Fibroblast of pulmonary artery (primary cell): Measurements from ENCODE around the gene KCNMB2.

ENCODE experiments used
- DNase-seq: peaks from one replicate; pipeline ENCODE4 v3.0.0-alpha.2; 2010; ENCODE audit warnings: low read depth
- H3K4me3 ChIP-seq: replicated peaks from 2 replicates; pipeline ENCODE4 v1.5.1; 2011; ENCODE audit warnings: low read depth, mild to moderate bottlenecking, control low read depth, low read length, moderate library complexity
- CTCF ChIP-seq: IDR thresholded peaks from 2 replicates; pipeline ENCODE4 v1.5.1; 2011; ENCODE audit warnings: mild to moderate bottlenecking, control low read depth, low read length, inconsistent platforms; ENCODE audit errors: missing control alignments

KCNMB2 gene

GRCh38 chr3:178805741-178806140, 269.5 kb downstream of the KCNMB2 start:
- no peak for DNase-seq
- TF ChIP-seq CTCF = no peak
- H3K4me3 ChIP-seq = no peak overlapping the region

- no peak for DNase-seq
- H3K4me3 ChIP-seq = no peak overlapping the region
- no peak for TF ChIP-seq CTCF
Observed at GRCh38 chr3:178806651-178807050, 270.4 kb downstream of the KCNMB2 start.

- TF ChIP-seq CTCF = no peak
- no peak overlapping the region for H3K4me3 ChIP-seq
- DNase-seq = no peak
Observed at GRCh38 chr3:178807694-178808093, 271.5 kb downstream of the KCNMB2 start.

- no peak for TF ChIP-seq CTCF
- no peak overlapping the region for H3K4me3 ChIP-seq
- DNase-seq = no peak
Observed at GRCh38 chr3:178808748-178809147, 272.5 kb downstream of the KCNMB2 start.

- TF ChIP-seq CTCF = no peak
- no peak overlapping the region for H3K4me3 ChIP-seq
- no peak for DNase-seq
Observed at GRCh38 chr3:178810181-178810580, 273.9 kb downstream of the KCNMB2 start.

- no peak overlapping the region for H3K4me3 ChIP-seq
- DNase-seq = no peak
- no peak for TF ChIP-seq CTCF
Observed at GRCh38 chr3:178822722-178823121, 286.5 kb downstream of the KCNMB2 start.

GRCh38 chr3:178823150-178823549, 286.9 kb downstream of the KCNMB2 start:
- no peak for DNase-seq
- no peak overlapping the region for H3K4me3 ChIP-seq
- TF ChIP-seq CTCF = no peak
